Measurements from ENCODE around the gene MUC2. TPM values are rescaled to one million over a fixed set of nuclear protein-coding genes. Genes with fewer than 3 reads are reported as not detected.
"Not testable (repeated sequence)": the region's sequence is repeated elsewhere in the genome, so short reads cannot be mapped to it uniquely, and the experiment has no call there.

Gene MUC2
- total RNA-seq, 6 experiments from 2014 or later: 0.04 TPM; not detected in 5

- H3K36me3 ChIP-seq: no peaks in the 10 kb centered on the region
Measured at GRCh38 chr11:1112351-1113191, 37.9 kb downstream of the MUC2 start.

GRCh38 chr11:1113405-1114201 lies 38.9 kb downstream of the MUC2 start:
- TF ChIP-seq POLR2A (IDR thresholded peaks at IDR 0.05) (no peak), CTCF (IDR thresholded peaks at IDR 0.05) (no peak)
- Histone ChIP-seq H3K4me1 (no peaks in the 10 kb centered on the region), H3K27me3 (no peaks in the 10 kb centered on the region), H3K4me3 (no peak overlapping the region), H3K9me3 (no peaks in the 10 kb centered on the region), H3K36me3 (no peaks in the 10 kb centered on the region), H3K27ac (no peak overlapping the region)
- DNase-seq: peak; percentile 17 to 54 (median 35)
- no peak for ATAC-seq
- intact Hi-C loops (cut with DNase I): no loop called here
- 65% methylated on average over 6 of the region's 36 CpGs for WGBS (ENCODE audit: insufficient coverage, low coverage, low lambda C conversion rate, missing lambda C conversion rate)

More at GRCh38 chr11:1112351-1113191, 37.9 kb downstream of the MUC2 start:
- DNase-seq (peak; percentile 7 to 39 (median 33)), ATAC-seq (no peak)
- intact Hi-C loops (cut with DNase I): no loop called here
- Histone ChIP-seq H3K4me1 (no peaks in the 10 kb centered on the region), H3K9me3 (no peaks in the 10 kb centered on the region), H3K27ac (no peak overlapping the region), H3K4me3 (no peak overlapping the region), H3K27me3 (no peaks in the 10 kb centered on the region)
- 66% methylated on average over 3 of the region's 14 CpGs for WGBS (ENCODE audit: insufficient coverage, low coverage, low lambda C conversion rate, missing lambda C conversion rate)
- TF ChIP-seq CTCF (IDR thresholded peaks at IDR 0.05) (no peak), POLR2A (IDR thresholded peaks at IDR 0.05) (no peak)

GRCh38 chr11:1115292-1115691 lies 40.6 kb downstream of the MUC2 start:
- H3K9me3 ChIP-seq; ATAC-seq; H3K27me3 ChIP-seq; H3K36me3 ChIP-seq; H3K4me3 ChIP-seq; intact Hi-C loops (cut with DNase I); H3K27ac ChIP-seq; H3K4me1 ChIP-seq: not testable (repeated sequence)
- DNase-seq: peak in 2 of 3 donors; percentile 10 to 14
- 66% methylated on average over 6 of the region's 6 CpGs for WGBS (ENCODE audit: insufficient coverage, low coverage, low lambda C conversion rate, missing lambda C conversion rate)

- Histone ChIP-seq H3K4me1 (no peaks in the 10 kb centered on the region), H3K27me3 (no peaks in the 10 kb centered on the region), H3K4me3 (no peak overlapping the region), H3K27ac (no peak overlapping the region), H3K9me3 (no peaks in the 10 kb centered on the region), H3K36me3 (no peaks in the 10 kb centered on the region)
- DNase-seq (peak; percentile 8 to 28 (median 19)), ATAC-seq (no peak)
- WGBS (ENCODE audit: insufficient coverage, low coverage, low lambda C conversion rate, missing lambda C conversion rate): 44% methylated on average over 9 of the region's 12 CpGs
- TF ChIP-seq POLR2A (IDR thresholded peaks at IDR 0.05): no peak
- TF ChIP-seq CTCF (IDR thresholded peaks at IDR 0.05): no peak
- intact Hi-C loops (cut with DNase I): no loop called here
Measured at GRCh38 chr11:1116104-1116503, 41.4 kb downstream of the MUC2 start.
